HG03520 (cell line): Measurements from ENCODE around the gene NUP210.

ENCODE experiments used
- ATAC-seq: cut with Tn5 transposase; IDR thresholded peaks from one replicate; pipeline ENCODE4 v1.9.1; 2021; ENCODE audit warnings: mild to moderate bottlenecking, moderate library complexity; ENCODE audit not compliant: unreplicated experiment

The NUP210 gene

DNA sequence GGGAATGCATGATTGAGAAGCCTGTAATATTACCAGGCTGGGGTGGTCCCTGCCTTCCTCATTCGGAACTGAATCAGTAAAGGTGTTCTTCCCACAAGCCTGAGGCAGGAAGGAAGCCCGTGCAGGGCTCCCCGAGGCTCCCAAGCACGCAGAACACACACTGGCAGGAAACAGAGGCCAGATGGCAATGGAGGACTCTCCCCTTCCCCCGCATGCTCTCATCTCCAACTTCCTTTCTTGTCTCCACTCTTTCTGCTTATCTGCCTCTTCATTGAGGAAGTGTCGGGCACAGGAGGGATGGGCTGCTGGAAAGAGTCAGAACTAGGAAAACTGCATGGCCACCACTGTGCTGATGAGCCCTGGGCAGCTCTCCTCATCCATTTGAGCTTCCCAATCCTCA is 123.5 kb downstream of the NUP210 start:
- ATAC-seq, result no peak

DNA sequence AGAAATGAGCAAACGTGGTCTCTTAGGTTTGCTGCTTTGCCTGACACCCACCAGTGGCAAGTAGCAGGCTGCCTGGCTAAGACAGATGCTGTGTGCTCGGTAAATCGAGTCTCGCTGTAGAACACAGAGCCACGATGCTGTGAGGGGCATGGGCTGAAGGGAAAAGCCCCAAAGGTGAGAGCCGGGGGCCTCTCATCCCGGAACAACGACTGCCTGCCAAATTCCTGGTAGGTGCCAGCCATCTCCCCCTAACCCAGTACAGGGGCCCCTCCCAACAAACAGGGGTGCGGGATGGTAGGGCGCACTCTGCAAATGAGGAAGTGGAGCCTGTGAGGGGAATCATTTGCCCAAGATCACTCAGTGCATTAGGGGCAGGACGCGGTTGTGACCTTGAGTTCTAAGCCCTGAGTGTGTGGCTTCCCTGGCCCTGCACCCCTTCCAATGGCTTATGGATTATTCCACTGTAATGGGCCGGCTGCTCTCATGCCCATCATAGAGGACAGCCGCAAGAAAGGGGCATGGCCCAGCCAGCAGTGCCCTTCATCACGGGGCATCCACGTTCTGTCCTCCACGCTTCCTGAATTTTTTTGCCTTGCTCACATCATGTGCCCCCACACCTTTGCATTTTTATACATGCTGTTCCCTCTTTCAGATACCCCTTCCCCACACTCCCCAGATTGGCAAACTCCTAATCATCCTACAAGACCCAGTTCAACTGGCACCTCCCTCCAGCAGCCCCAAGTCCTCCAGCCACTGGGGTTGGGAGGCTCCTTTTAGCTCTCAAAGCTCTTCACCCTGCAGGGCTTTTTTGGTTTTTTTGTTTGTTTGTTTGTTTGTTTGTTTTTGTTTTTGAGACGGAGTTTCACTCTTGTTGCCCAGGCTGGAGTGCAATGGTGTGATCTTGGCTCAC is 125.4 kb downstream of the NUP210 start:
- ATAC-seq, result no peak

DNA sequence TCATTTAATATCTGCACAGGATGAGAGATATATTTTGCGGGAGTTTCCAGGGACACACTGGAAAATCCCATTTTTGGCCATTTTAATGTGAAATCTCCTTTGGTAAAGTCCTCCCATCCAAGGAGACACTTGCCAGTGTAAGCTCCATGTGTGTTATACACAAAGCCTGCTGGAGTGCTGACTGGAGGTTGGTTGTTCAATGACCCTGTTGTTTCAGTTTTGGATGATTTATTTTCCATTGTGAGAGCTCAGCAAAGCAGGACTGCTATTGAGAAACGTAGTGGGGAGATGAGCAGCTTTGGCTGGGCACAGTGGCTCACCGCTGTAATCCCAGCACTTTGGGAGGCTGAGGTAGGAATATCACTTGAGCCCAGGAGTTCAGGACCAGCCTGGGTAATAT is 127.7 kb downstream of the NUP210 start:
- no peak for ATAC-seq

DNA sequence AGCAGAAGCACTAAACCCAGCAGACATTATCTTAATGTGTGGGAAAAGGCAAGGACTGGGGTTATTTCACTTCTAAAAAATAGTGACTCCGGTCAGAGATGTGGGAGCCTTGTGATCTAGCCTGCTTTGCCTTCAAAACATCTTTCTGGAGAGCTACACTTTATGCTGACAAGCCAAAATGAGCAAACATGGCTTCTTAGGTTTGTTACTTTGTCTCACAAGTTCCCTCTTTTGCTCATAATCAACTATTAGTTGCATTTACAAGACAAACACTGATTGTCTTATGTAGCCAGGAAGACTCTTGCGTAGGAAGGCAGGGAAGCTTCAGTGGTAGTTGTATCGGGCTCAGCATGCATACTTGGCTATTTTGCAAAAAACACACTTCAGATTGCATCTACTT is 129.2 kb downstream of the NUP210 start:
- ATAC-seq, result no peak

DNA sequence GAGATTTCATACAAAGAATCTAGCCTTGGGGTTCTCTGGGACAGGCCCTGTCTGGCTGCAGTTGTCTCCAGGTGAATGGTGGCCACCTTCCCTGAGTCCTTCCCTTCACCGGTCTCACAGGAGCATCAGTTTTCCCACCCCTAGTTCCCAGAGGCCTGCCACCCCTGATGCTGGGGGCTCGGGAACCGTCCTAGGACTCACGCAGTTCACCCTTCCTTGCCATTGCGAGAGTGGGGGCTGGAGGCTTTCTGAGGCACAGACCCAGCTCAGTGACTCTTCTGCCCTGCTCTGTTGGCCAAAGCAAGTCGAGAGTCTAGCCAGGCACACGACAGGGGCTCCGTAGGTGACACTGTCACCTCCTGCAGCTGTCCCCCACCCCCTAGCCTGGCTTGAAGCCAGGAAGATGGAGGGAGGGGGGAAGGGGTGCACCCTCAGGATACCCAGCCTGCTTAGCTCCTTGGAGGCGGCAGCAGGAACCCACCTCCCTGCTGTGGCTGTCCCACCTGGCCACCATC is 130.3 kb downstream of the NUP210 start:
- ATAC-seq, result no peak

DNA sequence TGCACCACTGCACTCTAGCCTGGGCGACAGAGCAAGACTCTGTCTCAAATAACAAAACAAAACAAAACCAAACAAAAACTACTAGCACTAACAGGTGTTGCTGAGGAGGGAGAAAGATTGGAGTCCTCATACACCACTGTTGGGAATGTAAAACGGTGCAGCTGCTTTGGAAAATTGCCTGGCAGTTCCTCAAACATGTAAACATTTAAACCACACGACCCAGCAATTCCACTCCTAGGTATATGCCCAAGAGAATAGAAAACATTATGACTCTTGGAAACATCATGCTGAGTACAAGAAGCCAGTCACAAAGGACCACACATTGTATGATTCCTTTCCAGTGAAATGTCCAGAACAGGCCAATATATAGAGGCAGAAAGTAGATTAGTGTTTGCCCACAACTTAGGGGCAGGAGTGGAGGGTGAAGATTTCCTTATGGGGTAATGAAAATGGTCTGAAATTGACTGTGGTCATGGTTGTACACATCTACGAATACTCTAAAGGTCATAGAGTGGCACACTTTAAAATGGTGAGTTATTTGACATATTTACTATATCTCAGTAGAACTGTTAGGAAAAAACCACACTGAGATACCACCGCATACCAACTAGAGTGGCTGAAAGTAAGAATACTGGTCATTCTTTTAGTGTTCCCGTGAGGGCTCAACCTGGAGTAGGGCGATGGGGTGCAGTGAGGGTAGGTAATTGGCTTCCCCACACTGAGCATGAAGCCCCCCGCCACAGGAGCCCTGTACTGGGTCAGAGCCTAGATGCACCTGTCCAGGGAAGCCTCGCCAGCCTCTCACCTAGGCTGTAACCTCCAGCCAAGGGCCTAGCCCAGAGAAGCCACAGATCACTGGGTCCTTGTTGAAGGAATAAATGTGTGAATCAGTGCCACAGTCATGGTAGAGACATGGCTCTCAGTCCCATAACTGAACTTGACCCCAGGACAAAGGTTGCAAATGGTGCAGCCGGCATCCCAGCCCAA is 131.1 kb downstream of the NUP210 start:
- no peak for ATAC-seq

DNA sequence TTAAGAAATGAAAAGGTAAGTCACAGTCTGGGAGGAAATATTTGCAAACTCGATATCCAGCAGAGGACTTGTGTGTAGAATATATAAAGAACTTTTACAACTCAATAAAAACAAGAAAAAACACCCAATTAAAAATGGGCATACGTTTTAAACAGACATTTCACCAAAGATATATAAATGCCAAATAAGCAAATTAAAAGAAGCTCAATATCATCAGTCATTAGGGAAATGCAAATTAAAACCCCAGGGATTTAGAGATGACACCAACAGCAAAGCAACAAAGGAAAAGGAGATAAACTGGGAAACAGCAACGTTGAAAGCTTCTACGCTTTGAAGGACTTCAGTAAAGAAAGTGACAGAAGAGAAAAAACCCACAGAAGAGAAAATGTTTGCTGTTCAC is 132.3 kb downstream of the NUP210 start:
- no peak for ATAC-seq

DNA sequence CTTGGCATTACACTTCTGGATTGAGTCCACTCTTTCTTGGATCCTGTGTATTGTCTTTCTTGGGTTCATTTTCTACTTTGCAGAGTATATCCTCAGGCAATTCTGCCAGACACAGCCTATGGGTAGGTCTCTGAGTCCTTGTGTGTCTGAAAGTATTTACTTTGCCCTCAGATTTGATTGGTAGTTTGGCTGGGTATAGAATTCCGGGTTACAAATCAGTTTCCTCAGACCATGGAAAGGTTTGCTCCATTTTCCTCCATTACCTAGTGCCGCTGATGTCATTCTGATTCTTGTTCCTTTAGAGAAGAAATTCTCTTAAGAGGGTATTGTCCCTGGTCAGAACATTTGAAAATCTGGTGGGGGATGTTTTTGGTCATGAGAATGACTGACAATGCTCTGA is 133.2 kb downstream of the NUP210 start:
- ATAC-seq, result no peak

DNA sequence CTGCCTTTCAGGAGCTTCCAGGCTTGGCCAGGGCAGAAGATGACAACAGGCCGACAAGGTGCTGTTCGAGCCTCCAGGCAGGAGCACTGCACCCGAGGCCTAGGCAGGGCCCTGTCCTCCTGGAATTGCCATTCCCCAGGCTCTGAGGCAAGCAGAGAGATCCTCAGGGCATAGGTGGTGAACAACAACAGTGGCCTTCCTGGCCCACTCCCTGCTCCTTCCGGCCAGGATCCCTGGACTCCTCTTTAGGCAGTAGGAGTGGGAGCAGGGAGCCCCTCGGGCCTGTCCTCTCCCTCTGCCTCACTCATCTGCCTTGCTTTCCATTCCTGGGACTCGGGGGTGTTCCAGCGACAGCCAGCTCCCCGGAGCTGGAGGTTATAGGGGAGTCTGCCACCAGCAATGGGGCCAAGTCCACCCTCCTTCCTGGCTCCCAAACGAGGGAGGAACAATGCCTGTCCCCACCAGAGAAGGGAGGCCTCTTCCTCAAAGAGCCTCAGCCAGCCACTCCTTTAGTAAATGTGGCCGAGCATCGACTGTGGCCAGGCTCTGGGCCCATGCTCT is 135.0 kb downstream of the NUP210 start:
- ATAC-seq, result no peak

DNA sequence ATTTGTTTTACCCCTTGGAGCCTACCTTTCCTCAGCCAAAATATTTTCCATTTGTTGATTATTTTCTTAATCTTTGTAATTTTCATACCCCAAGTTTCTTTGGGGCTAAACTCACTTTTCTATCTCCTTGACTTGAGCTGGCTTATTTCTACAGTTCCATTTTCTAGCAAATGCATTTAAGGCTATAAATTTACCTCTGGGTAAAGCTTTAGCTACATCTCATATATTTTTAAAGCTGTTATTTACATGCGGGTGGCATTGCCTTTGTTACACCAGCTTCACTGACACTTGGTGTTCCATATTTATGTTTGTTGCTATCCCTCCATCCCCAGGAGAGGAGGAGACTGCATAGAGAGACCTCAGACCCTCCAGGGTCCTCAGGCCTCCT is 136.3 kb downstream of the NUP210 start:
- no peak for ATAC-seq

DNA sequence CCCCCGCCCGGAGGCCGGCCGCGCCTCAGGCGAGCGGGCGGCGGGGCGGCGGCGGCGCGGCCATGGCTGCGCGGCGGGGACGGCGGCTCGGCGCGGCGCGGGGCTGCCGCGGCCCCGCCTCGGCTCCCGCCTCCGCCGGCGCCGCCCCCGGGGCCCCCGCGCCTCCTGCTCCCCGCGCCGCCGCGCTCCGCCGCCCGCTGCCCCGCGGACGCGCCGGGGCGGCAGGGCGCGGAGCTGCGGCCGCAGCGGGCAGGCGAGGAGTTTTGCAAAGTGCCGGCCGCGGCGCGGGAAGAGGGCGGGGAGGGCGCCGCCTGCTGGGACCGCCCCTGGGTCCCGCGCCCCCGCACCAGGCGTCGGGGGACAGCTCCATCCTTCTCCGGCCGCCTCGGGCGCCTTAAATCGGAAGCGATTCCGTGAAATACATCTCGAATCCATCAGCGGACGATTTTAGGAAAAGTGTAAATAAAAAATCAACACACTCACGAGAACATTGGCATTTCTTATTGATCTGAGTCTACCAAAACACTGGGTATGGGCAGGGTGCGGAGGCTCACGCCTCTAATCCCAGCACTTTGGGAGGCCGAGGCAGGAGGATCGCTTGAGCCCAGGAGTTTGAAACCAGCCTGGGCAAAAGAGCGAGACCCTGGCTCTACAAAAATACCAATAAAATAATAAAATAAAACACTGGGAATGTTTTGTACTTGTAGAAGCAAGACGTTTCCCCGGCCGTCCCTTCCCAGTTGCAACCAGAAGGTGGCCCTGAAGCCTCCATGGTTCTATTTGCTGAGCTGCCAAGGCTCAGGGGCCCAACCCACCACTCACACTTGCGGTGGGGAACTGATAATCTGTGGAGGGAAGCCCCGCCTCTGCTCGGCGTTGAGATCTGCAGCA is 136.9 kb downstream of the NUP210 start:
- ATAC-seq, result no peak

DNA sequence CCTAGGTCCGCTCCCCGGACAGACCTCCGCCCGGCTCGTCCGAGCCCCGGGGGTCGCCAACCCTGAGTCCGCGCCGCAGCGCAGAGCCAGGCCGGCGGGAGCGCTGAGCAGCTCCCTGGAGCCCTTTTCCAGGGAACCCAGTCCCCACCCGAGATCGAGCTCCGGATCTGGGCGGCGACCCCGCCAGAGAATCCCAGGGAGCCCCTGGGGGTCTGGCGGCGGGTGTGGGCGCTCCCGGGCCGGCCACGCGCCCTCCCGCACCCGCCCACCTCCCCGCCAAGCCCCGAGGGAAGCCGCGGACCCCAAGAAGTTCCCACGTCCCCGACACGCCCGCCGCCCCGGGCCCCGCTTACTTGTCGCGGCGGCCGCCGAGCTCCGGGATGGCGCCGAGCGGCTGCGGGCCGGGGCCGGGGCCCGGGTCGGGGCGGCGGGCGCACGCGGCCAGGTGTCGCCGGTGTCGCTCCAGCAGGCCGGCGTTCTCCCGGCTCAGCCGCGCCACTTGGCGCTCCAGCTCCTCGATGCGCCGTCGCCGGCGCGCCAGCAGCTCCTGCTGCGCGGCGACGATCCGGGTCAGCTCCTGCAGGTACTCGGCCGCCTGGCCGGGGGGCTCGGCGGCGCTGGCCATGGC is 137.7 kb downstream of the NUP210 start:
- no peak for ATAC-seq

DNA sequence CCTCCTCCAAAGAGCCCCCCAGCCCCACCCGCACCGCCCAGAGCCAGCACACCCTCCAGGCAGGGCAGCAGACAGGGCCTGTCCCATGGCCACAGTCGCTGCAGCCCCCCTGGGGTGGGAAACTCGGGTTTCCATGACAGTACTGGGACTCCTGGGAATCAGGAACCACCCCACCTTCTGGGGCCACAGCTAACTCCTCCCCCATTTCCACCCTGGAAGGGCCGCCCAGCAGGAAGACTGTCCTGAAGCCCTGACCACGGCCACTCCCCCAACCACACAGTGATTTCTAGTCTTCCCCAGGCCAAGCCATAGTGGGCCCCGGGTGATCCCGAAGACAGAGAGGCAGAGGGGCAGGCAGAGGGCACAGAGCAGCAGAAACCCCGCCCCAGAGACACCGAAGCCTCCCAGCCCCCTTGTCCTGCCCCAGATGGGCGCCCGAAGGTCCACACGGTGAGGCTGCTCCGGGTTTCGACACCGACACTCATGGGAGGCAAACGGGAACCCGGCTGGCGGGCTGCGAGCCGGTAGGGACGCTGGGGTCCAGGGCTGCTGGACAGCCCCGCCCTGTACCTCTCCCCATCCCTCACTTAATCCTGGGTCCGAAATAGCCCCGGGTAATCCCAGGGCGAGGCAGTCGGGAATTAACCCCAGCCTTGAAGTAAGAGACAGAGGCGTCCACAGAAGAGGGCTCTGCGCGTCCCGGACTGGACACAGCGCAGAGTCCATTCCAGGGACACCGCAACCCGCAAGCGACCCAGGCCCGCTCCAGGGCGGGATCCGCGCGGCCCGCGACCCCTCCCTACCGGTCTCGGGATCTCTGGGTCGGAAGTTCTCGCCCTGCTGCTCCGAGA is 138.4 kb downstream of the NUP210 start:
- no peak for ATAC-seq

DNA sequence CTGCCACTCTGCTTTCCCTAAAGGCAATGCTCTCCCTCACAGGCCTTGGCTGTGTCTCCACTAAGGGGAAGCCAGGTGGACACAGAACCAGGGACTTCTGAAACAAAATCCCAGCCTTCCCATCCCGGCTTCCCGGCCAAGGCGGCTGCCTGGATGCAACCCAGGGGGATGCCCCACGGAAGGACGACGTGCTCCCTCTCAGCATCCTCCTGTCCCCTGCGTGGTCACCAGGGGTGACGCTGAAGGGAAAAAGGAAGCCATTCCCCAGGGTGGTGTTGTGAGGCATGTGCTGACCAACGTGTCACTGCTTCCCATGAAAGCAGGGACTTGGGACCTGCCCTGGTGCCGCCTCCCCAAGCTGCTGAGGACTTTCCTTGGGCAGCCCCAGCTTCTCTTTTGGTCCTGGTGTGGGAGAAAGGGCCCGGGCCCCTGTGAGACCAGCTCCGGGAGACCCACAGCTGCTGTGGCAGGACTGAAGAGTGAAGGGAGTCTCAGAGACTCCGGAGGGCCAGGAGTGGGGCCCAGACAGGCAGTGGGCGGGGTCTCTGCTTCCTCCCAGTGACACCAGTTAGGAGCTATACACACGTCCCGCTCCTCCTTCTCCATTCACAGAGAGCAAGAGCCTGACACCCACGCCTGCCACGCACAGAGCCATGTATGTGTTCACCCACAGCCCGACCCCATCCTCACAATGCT is 139.2 kb downstream of the NUP210 start:
- ATAC-seq, result no peak

DNA sequence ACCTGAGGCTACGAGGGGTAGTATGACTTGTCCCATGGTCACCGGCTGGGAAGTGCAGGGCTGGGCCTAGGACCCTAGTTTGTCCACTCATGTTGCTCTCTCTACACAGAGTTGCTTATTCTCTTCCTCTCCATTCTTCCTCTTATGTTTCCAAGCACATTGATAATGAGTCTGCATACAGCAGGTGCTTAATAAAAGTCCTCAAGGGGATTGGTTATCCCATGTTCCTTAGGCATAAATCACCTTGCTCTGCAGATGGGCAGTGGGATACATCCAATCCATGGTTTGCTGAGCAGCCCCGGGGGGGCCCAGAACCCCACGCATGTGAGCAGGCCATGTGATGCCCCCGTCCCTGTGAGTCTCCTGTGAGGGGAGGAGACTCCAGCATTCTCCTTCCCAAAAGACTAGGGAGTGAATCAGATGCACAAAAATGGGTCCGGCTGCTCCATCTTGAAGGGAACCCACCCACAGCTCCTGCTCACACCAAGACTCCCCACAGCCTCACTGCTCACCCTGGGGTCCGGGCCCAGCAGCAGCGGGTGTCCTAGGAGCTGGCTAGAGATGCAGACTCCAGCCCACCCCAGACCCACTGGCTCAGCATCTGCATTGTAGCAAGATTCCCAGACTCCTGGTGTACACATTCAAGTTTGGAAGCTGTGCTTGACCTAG is 139.9 kb downstream of the NUP210 start:
- no peak for ATAC-seq

DNA sequence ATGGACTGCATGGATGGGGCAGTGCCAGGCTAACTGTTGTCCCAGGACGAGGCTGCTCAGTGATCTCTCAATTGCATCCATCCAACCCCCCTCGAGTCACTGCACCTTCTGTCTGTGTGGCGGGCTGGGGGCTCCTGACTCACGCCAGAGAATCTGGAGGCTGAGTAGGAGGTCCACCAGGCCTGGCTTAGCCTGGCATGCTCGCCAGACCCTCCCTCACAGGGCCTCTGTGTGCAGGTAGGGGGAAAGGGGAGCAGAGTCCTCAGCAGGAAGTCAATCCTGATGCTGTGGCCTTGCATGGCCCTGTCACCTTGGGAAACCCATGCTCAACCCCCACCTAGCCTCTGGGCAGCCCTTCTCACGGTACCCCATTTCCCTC is 140.6 kb downstream of the NUP210 start:
- ATAC-seq, result no peak

DNA sequence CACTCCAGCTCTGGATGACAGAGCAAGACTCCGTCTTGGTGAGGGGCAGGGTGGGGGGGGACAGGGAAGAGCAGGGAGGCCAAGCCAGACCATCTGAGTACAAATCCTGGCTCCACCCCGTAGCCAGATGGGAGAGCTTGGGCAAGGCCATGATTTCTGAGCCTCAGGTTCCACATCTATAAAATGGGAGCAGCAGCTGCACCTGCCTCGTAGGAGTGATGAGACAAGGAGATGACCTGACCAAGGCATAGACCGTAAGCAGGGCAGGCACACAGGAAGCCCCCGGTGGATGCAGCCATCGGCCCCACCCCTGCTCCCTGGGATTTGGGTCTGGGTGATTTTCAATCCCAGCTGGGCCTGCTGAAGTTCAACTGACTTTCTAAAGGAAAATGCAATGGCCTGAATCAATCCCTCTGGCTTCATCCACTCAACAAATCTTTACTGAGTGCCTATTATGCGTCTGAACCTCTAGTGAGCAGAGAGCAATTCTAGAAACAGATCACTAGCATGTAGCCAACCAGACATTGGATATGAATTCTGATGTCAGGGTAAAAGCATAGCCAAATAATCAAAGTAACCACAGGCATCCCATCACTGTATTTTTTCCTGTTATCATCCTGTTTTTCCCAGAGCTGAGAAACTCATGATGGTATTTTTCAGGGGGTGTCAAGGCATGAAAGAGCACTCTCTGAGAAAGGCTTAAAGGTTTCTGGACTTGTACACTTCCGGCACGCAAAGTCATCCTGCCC is 141.2 kb downstream of the NUP210 start:
- ATAC-seq, result no peak
